GM13977 (cell line): Measurements from ENCODE around the gene SNRPN.
"Not testable (repeated sequence)": the region's sequence is repeated elsewhere in the genome, so short reads cannot be mapped to it uniquely, and the experiment has no call there.

ENCODE experiments used
- DNase-seq: peaks from one replicate; pipeline ENCODE4 v3.0.0; 2012; ENCODE audit warnings: low spot score
- in situ Hi-C: fragments of 300-500 bp; cut with MboI; formaldehyde crosslinking; loops from one replicate; pipeline ENCODE4 v1.12.0; 2022; ENCODE audit warnings: low sequenced_read_pairs, low pct_unique_long_range_greater_than_20kb, mixed read lengths, inconsistent platforms; ENCODE audit not compliant: unreplicated experiment
- TF ChIP-seq, protein P1 (sequence below): IDR thresholded peaks from 2 replicates; pipeline ENCODE4 v1.5.1; 2012; ENCODE audit warnings: mild to moderate bottlenecking, control low read depth; ENCODE audit not compliant: insufficient read depth; ENCODE audit errors: extremely low read depth, missing control alignments

SNRPN gene

GRCh38 chr15:24933716-24934115 lies 21.1 kb upstream of the SNRPN start:
- in situ Hi-C loops: no loop called here
- no peak for DNase-seq
- TF ChIP-seq, protein P1, sequence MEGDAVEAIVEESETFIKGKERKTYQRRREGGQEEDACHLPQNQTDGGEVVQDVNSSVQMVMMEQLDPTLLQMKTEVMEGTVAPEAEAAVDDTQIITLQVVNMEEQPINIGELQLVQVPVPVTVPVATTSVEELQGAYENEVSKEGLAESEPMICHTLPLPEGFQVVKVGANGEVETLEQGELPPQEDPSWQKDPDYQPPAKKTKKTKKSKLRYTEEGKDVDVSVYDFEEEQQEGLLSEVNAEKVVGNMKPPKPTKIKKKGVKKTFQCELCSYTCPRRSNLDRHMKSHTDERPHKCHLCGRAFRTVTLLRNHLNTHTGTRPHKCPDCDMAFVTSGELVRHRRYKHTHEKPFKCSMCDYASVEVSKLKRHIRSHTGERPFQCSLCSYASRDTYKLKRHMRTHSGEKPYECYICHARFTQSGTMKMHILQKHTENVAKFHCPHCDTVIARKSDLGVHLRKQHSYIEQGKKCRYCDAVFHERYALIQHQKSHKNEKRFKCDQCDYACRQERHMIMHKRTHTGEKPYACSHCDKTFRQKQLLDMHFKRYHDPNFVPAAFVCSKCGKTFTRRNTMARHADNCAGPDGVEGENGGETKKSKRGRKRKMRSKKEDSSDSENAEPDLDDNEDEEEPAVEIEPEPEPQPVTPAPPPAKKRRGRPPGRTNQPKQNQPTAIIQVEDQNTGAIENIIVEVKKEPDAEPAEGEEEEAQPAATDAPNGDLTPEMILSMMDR: no peak

DNA sequence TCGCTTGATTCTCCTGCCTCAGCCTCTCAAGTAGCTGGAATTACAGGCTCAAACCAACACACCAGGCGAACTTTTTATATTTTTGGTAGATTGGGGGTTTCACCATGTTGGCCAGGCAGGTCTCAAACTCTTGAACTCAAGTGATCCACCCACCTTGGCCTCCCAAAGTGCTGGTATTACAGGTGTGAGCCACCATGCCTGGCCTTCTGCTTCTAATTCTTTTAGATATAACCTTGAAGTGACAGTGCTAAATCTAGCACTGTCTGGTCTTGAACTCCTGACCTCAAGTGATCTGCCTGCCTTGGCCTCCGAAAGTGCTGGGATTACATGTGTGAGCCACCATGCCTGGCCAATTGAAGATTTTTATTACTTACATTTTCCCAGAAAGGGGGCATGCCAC lies 16.6 kb upstream of the SNRPN start:
- DNase-seq, in situ Hi-C loops: not testable (repeated sequence)

- DNase-seq: no peak
- in situ Hi-C loops: no loop called here
- TF ChIP-seq, protein P1: no peak
These were observed 14.6 kb upstream of the SNRPN start for GRCh38 chr15:24940236-24940635.

DNA sequence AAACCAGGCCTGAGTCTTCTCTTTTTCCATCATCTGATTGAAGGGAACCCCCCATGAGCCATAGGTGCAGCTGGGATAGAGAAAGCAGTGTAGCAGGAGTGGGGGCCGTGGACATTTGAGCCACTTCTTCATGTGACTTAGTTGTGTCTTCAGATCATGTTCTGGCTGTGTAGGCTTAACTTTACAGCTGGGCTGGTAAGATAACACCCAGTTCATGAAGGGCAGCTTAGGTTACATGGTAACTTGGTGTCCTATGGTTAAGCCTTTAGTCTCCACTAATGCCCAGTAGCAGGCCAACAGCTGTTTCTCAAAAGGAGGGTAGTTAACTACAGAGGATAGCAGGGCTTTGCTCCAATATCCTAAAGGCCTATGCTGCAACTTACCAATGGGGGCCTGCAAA lies 11.4 kb upstream of the SNRPN start:
- in situ Hi-C loops: no loop called here
- no peak for DNase-seq
- TF ChIP-seq, protein P1: no peak

GRCh38 chr15:24944954-24945353 lies 9.8 kb upstream of the SNRPN start:
- in situ Hi-C loops: no loop called here
- TF ChIP-seq, protein P1: no peak
- no peak for DNase-seq

DNA sequence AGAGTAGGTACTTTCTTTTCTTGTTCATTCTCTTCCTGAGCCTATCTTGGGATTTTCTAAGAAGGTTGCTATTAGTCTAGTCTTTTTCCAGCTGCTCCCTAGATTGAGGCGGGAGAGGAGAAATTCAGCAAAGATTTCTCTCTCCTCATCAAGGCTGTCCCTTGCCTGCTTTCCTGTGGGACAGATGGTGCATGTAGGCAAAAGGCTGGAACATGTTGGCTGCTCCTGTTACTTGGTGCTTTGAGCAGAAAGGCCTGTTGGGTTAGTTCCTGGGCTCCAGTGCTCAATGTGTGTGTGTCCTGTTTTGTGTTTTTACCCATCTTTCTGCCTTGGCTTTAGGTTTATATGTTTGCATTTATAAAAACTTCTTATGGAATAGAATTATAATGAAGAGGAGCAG lies 9.1 kb upstream of the SNRPN start:
- no peak for DNase-seq
- TF ChIP-seq, protein P1: no peak
- in situ Hi-C loops: no loop called here

- TF ChIP-seq, protein P1: no peak
- in situ Hi-C loops: no loop called here
- DNase-seq: no peak
These were observed 6.3 kb upstream of the SNRPN start for GRCh38 chr15:24948495-24948894.
